ENCODE measurements around the gene NXPE3. TPM values are rescaled to one million over a fixed set of nuclear protein-coding genes. Genes with fewer than 3 reads are reported as not detected.

NXPE3 gene
- total RNA-seq, 2 experiments from 2014 or later, result 20.9 to 21.6 TPM

DNA sequence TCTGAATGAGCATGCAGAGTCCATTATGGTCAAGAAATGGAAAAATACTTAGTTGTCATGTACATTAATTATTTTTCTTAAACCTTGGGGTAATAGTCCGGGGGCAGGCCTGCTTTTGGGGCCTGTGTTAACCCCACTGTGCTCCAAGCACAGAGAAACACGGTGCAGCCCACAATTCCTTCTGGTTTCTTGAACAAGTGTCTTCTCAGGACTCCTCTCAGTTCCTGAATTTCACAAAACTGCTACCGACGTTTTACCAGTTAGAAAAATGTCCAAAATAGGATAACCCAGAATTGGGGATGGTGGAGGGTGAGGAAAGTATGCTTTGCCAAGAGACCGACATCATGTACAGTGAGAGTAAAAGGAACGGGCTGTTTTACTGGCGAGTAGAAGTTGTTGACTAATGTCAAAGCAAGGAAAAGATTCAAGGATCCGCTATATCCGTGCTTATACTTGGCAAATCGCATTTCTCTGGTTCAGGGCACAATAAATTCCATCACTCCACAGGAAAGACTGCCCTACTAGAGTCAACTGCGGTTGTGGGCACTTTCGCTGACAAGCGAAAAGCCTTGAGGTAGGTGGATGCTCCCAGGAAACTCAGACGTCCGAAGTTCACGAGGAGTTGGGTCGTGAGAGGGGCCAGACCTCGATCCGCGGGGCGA, 495 bp upstream of the NXPE3 start:
- H3K9me3 Mint-ChIP-seq, result no peaks in the 10 kb centered on the region
- POLR2A ChIA-PET, result interaction anchor here (0.7 to 1.4 kb wide), 7 partner anchors 9 to 101 kb away, joined by 3 to 5 read pairs (median 3); partner anchors contain the start of genes NFKBIZ and RPL24
- peak overlapping the region; percentile 98 for H3K27ac Mint-ChIP-seq
- no peak for DNase-seq
- H3K27me3 Mint-ChIP-seq, result no peaks in the 10 kb centered on the region
- ATAC-seq, result no peak
- H3K4me1 Mint-ChIP-seq (ENCODE audit: low read depth), result peaks cover 41% of the 10 kb centered on the region
- peak overlapping the region; percentile 85 for H3K4me3 Mint-ChIP-seq
- intact Hi-C loops (cut with micrococcal nuclease), result loop anchor here (5.0 kb wide), 1 partner anchor 91 kb away; the partner anchor contains the start of gene RPL24
- TF ChIP-seq, protein P1, sequence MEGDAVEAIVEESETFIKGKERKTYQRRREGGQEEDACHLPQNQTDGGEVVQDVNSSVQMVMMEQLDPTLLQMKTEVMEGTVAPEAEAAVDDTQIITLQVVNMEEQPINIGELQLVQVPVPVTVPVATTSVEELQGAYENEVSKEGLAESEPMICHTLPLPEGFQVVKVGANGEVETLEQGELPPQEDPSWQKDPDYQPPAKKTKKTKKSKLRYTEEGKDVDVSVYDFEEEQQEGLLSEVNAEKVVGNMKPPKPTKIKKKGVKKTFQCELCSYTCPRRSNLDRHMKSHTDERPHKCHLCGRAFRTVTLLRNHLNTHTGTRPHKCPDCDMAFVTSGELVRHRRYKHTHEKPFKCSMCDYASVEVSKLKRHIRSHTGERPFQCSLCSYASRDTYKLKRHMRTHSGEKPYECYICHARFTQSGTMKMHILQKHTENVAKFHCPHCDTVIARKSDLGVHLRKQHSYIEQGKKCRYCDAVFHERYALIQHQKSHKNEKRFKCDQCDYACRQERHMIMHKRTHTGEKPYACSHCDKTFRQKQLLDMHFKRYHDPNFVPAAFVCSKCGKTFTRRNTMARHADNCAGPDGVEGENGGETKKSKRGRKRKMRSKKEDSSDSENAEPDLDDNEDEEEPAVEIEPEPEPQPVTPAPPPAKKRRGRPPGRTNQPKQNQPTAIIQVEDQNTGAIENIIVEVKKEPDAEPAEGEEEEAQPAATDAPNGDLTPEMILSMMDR (IDR thresholded peaks at IDR 0.05), result no peak
- H3K36me3 Mint-ChIP-seq (ENCODE audit: low read depth), result peaks cover 12% of the 10 kb centered on the region
- CTCF ChIA-PET, result interaction anchor here (0.7 to 3.1 kb wide), 5 partner anchors 10 to 98 kb away, joined by 3 to 13 read pairs (median 3); no protein-coding TSS in a partner anchor

GRCh38 chr3:101779822-101780381, 891 bp downstream of the NXPE3 start:
- ATAC-seq (no peak), DNase-seq (no peak)
- CTCF ChIA-PET, result interaction anchor here (0.9 to 3.1 kb wide), 5 partner anchors 13 to 100 kb away, joined by 3 to 13 read pairs (median 3); no protein-coding TSS in a partner anchor
- Mint-ChIP-seq H3K27ac (peak overlapping the region; percentile 98), H3K36me3 (ENCODE audit: low read depth) (peaks cover 23% of the 10 kb centered on the region), H3K4me1 (ENCODE audit: low read depth) (peaks cover 54% of the 10 kb centered on the region), H3K9me3 (no peaks in the 10 kb centered on the region), H3K27me3 (no peaks in the 10 kb centered on the region), H3K4me3 (peak overlapping the region; percentile 85)
- POLR2A ChIA-PET, result interaction anchor here (1.0 to 1.7 kb wide), 5 partner anchors 9 to 94 kb away, joined by 3 to 5 read pairs (median 5); partner anchors contain the start of gene RPL24
- intact Hi-C loops (cut with micrococcal nuclease), result loop anchor here (2.0 to 5.0 kb wide), 2 partner anchors 55 to 93 kb away; partner anchors contain the start of genes CEP97 and RPL24
- TF ChIP-seq, protein P1 (IDR thresholded peaks at IDR 0.05), result no peak

DNA sequence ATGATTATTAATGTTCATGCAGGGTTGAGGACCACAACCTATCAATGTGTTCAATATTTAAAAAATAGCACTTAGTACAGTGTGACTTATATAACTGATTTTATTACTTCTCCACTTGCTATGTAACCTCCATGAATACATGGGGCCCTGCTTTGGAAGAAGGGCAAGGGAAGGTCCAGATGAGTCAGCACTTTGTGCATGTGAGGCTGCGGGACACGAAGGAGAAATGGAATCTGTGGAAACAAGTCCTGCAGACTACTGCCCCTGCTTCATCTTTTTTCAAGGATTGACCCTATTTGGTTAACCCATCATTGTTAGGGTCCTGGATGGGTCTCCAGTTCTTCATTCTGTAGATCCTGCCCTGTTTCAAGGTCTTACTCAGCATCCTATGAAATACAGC, 1.6 kb downstream of the NXPE3 start:
- H3K27me3 Mint-ChIP-seq, result no peaks in the 10 kb centered on the region
- ATAC-seq, result no peak
- peaks cover 31% of the 10 kb centered on the region for H3K36me3 Mint-ChIP-seq (ENCODE audit: low read depth)
- POLR2A ChIA-PET, result interaction anchor here (1.0 to 1.7 kb wide), 3 partner anchors 15 to 94 kb away, joined by 3 to 5 read pairs (median 4); partner anchors contain the start of genes CEP97 and RPL24
- peak overlapping the region; percentile 56 for H3K27ac Mint-ChIP-seq
- peaks cover 62% of the 10 kb centered on the region for H3K4me1 Mint-ChIP-seq (ENCODE audit: low read depth)
- CTCF ChIA-PET, result interaction anchor here (1.1 to 3.1 kb wide), 4 partner anchors 12 to 59 kb away, joined by 3 to 13 read pairs (median 4); no protein-coding TSS in a partner anchor
- peak overlapping the region; percentile 85 for H3K4me3 Mint-ChIP-seq
- H3K9me3 Mint-ChIP-seq, result no peaks in the 10 kb centered on the region
- DNase-seq, result no peak
- intact Hi-C loops (cut with micrococcal nuclease), result loop anchor here (2.0 kb wide), 1 partner anchor 56 kb away; the partner anchor contains the start of gene CEP97
- TF ChIP-seq, protein P1 (IDR thresholded peaks at IDR 0.05), result no peak

- ChIA-PET CTCF (interaction anchor here (1.1 to 3.1 kb wide), 3 partner anchors 13 to 60 kb away, joined by 3 to 13 read pairs (median 4); no protein-coding TSS in a partner anchor), POLR2A (interaction anchor here (1.0 to 1.3 kb wide), 2 partner anchors 56 to 95 kb away, joined by 3 to 4 read pairs; partner anchors contain the start of genes CEP97 and RPL24)
- TF ChIP-seq, protein P1 (IDR thresholded peaks at IDR 0.05), result no peak
- H3K27ac Mint-ChIP-seq, result peak overlapping the region; percentile 75
- peaks cover 67% of the 10 kb centered on the region for H3K4me1 Mint-ChIP-seq (ENCODE audit: low read depth)
- H3K4me3 Mint-ChIP-seq, result peak overlapping the region; percentile 85
- DNase-seq (no peak), ATAC-seq (no peak)
- no peaks in the 10 kb centered on the region for H3K27me3 Mint-ChIP-seq
- intact Hi-C loops (cut with micrococcal nuclease), result loop anchor here (2.0 kb wide), 1 partner anchor 56 kb away; the partner anchor contains the start of gene CEP97
- no peaks in the 10 kb centered on the region for H3K9me3 Mint-ChIP-seq
- H3K36me3 Mint-ChIP-seq (ENCODE audit: low read depth), result peaks cover 36% of the 10 kb centered on the region
Observed at GRCh38 chr3:101781166-101781565, 2.2 kb downstream of the NXPE3 start.
